RWPE2 (cell line): ENCODE measurements around the gene L3MBTL3.
"Not testable (repeated sequence)": the region's sequence is repeated elsewhere in the genome, so short reads cannot be mapped to it uniquely, and the experiment has no call there.

ENCODE experiments used
- ATAC-seq: fragments of 200-7000 bp; cut with Tn5 transposase; 3 replicates; pipeline ENCODE4 v1.9.1; 2021; ENCODE audit warnings: low read depth
- DNase-seq: peaks from one replicate; pipeline ENCODE4 v3.0.0-alpha.2; 2020; ENCODE audit warnings: low spot score
- H3K27ac ChIP-seq: fragments of 450-650 bp; 2 replicates; pipeline ENCODE4 v1.5.1; 2017; ENCODE audit warnings: mild to moderate bottlenecking; ENCODE audit not compliant: poor library complexity, severe bottlenecking
- H3K27me3 ChIP-seq: fragments of 250-450 bp; sonication (Bioruptor Pico); 2 replicates; pipeline ENCODE4 v1.5.1; 2021; ENCODE audit warnings: mild to moderate bottlenecking, moderate library complexity; ENCODE audit not compliant: insufficient read depth, poor library complexity, severe bottlenecking
- H3K36me3 ChIP-seq: fragments of 250-450 bp; sonication (Bioruptor Pico); 2 replicates; pipeline ENCODE4 v1.5.1; 2020; ENCODE audit warnings: low read depth, mild to moderate bottlenecking, moderate library complexity
- H3K4me1 ChIP-seq: fragments of 250-450 bp; sonication (Bioruptor Pico); 2 replicates; pipeline ENCODE4 v1.5.1; 2021; ENCODE audit warnings: mild to moderate bottlenecking, moderate library complexity; ENCODE audit not compliant: insufficient read depth, poor library complexity, severe bottlenecking
- H3K4me3 ChIP-seq: fragments of 250-450 bp; sonication (Bioruptor Pico); 2 replicates; pipeline ENCODE4 v1.5.1; 2021; ENCODE audit warnings: mild to moderate bottlenecking, moderate library complexity; ENCODE audit not compliant: severe bottlenecking
- H3K9me3 ChIP-seq: fragments of 250-450 bp; sonication (Bioruptor Pico); 2 replicates; pipeline ENCODE4 v1.5.1; 2021; ENCODE audit warnings: mild to moderate bottlenecking, moderate library complexity; ENCODE audit not compliant: severe bottlenecking
- TF ChIP-seq, protein P1 (sequence below): fragments of 450-650 bp; IDR thresholded peaks from one replicate; pipeline ENCODE4 v1.5.1; 2017; ENCODE audit warnings: mild to moderate bottlenecking, moderate library complexity; ENCODE audit not compliant: poor library complexity, severe bottlenecking

L3MBTL3 gene

GRCh38 chr6:130163266-130163665 is 144.9 kb downstream of the L3MBTL3 start:
- ATAC-seq (no peak), DNase-seq (no peak)
- H3K27ac ChIP-seq, result no peak overlapping the region
- TF ChIP-seq, protein P1, sequence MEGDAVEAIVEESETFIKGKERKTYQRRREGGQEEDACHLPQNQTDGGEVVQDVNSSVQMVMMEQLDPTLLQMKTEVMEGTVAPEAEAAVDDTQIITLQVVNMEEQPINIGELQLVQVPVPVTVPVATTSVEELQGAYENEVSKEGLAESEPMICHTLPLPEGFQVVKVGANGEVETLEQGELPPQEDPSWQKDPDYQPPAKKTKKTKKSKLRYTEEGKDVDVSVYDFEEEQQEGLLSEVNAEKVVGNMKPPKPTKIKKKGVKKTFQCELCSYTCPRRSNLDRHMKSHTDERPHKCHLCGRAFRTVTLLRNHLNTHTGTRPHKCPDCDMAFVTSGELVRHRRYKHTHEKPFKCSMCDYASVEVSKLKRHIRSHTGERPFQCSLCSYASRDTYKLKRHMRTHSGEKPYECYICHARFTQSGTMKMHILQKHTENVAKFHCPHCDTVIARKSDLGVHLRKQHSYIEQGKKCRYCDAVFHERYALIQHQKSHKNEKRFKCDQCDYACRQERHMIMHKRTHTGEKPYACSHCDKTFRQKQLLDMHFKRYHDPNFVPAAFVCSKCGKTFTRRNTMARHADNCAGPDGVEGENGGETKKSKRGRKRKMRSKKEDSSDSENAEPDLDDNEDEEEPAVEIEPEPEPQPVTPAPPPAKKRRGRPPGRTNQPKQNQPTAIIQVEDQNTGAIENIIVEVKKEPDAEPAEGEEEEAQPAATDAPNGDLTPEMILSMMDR, result no peak
- no peaks in the 10 kb centered on the region for H3K27me3 ChIP-seq
- H3K36me3 ChIP-seq, result no peaks in the 10 kb centered on the region
- H3K4me3 ChIP-seq, result no peak overlapping the region
- H3K9me3 ChIP-seq, result no peaks in the 10 kb centered on the region
- H3K4me1 ChIP-seq, result peaks cover 4% of the 10 kb centered on the region

DNA sequence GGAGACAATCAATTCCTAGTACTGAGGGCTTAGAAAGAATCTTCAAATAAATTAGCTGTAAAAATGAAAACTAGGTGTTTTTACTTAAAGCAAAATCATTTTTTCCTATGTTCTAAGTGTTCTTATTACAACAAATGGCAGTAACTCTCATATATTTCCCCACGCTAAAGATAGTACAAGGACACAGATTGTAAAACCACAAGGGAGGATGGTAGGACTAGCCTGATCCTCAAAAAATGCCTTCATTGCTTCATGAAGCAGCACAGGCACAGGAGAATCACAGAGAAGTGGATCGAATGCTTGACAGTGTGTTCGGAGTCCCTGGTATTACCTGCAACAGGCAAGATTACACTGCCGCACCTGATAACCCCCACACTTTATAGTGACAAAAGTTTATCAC is 145.9 kb downstream of the L3MBTL3 start:
- Histone ChIP-seq H3K9me3 (no peaks in the 10 kb centered on the region), H3K36me3 (no peaks in the 10 kb centered on the region), H3K4me3 (no peak overlapping the region), H3K4me1 (peaks cover 6% of the 10 kb centered on the region), H3K27ac (no peak overlapping the region), H3K27me3 (no peaks in the 10 kb centered on the region)
- ATAC-seq (no peak), DNase-seq (no peak)
- TF ChIP-seq, protein P1, result no peak

DNA sequence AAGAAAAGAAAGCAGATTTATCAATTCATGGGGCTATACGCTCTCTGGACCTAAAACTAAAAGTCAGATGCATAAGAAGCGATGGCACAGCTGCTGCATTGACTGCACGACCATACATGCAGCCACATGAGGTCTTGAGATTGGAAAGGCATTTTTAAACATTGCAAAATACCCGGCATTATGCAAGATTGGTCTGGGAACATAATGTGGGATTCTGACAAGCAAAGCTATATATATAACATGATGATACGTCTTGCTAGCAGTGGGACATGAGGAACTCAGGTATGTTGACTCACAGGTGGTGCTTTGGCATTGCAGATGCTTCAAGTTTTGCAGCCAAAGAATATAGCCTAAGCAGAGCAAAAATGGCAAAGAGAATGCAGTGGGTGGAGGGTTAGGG is 149.3 kb downstream of the L3MBTL3 start:
- no peaks in the 10 kb centered on the region for H3K9me3 ChIP-seq
- H3K27ac ChIP-seq, result no peak overlapping the region
- H3K27me3 ChIP-seq, result no peaks in the 10 kb centered on the region
- no peak overlapping the region for H3K4me3 ChIP-seq
- TF ChIP-seq, protein P1, result no peak
- ATAC-seq (peak; percentile 98), DNase-seq (no peak)
- no peaks in the 10 kb centered on the region for H3K36me3 ChIP-seq
- H3K4me1 ChIP-seq, result peaks cover 6% of the 10 kb centered on the region

- not testable (repeated sequence) for H3K4me1 ChIP-seq, DNase-seq, H3K4me3 ChIP-seq, ATAC-seq, H3K36me3 ChIP-seq, H3K27ac ChIP-seq, H3K27me3 ChIP-seq, H3K9me3 ChIP-seq
These were observed 151.8 kb downstream of the L3MBTL3 start for GRCh38 chr6:130170160-130170559.

DNA sequence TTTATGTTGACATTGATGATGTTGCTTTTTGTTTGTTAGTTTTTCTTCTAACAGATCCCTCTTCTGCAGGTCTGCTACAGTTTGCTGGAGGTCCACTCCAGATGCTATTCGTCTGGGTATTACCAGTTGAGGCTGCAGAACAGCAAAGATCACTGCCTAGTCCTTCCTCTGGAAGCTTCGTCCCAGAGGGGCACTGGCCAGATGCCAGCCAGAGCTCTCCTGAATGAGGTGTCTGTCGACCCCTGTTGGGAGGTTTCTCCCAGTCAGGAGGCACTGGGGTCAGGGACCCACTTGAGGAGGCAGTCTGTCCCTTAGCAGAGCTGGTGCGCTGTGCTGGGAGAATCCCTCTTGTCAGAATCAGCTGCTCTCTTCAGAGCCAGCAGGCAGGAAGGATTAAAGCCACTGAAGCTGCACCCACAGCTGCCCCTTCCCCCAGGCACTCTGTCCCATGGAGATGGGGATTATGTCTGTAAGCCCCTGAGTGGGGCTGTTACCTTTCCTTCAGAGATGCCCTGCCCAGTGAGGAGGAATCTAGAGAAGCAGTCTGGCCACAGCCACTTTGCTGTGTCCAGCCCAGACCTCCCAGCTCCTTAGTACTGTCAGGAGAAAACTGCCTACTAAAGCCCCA is 155.1 kb downstream of the L3MBTL3 start:
- DNase-seq, H3K9me3 ChIP-seq, H3K27me3 ChIP-seq, H3K4me3 ChIP-seq, H3K27ac ChIP-seq, ATAC-seq, H3K36me3 ChIP-seq, H3K4me1 ChIP-seq: not testable (repeated sequence)

- H3K27me3 ChIP-seq, result no peaks in the 10 kb centered on the region
- H3K27ac ChIP-seq, result no peak overlapping the region
- no peak for DNase-seq
These were observed 158.0 kb downstream of the L3MBTL3 start for GRCh38 chr6:130176378-130176777.

More at GRCh38 chr6:130176378-130176777, 158.0 kb downstream of the L3MBTL3 start:
- H3K4me1 ChIP-seq, result peaks cover 9% of the 10 kb centered on the region
- H3K9me3 ChIP-seq, result no peaks in the 10 kb centered on the region
- no peak for ATAC-seq
- no peak overlapping the region for H3K4me3 ChIP-seq
- H3K36me3 ChIP-seq, result no peaks in the 10 kb centered on the region
- TF ChIP-seq, protein P1, result no peak
